Left lung (tissue), 10 donors: ENCODE data around the gene PSMB3. TPM values are rescaled to one million over a fixed set of nuclear protein-coding genes. Genes with fewer than 3 reads are reported as not detected.

Experiments
- ATAC-seq: fragments of 200-7000 bp; cut with Tn5 transposase; one replicate; pipeline ENCODE4 v1.9.1; 2020; ENCODE audit warnings: moderate library complexity
- DNase-seq, 4 donors: peaks; one replicate each; pipeline ENCODE4 v3.0.0-alpha.2; 2013 to 2020
- H3K27ac ChIP-seq, 2 donors: fragments of 200-600 bp; sonication (generic) in 1 of 2; one replicate each; pipeline versions ENCODE4 v1.5.0 to v1.8.0; 2020 to 2021
- H3K27me3 ChIP-seq, 2 donors: fragments of 200-600 bp; sonication (generic) in 1 of 2; one replicate each; pipeline versions ENCODE4 v1.5.0 to v1.8.0; 2020 to 2021
- H3K36me3 ChIP-seq, 2 donors: fragments of 200-600 bp; sonication (generic) in 1 of 2; one replicate each; pipeline versions ENCODE4 v1.5.0 to v1.8.0; 2020 to 2021
- H3K4me1 ChIP-seq, 2 donors: fragments of 200-600 bp; one replicate each; pipeline ENCODE4 v1.8.0; 2021
- H3K4me3 ChIP-seq, 2 donors: fragments of 200-600 bp; sonication (generic) in 1 of 2; one replicate each; pipeline versions ENCODE4 v1.5.0 to v1.8.0; 2020 to 2021; ENCODE audit warnings: mild to moderate bottlenecking in 1 of 2
- H3K9me3 ChIP-seq, 2 donors: fragments of 200-600 bp; sonication (generic) in 1 of 2; one replicate each; pipeline versions ENCODE4 v1.5.0 to v1.8.0; 2020 to 2021
- CTCF ChIP-seq, 2 donors: fragments of 200-600 bp; sonication (generic) in 1 of 2; IDR thresholded peaks; one replicate each; pipeline versions ENCODE4 v1.5.0 to v1.8.0; 2021; ENCODE audit warnings: antibody characterized with exemption in 2 of 2
- intact Hi-C, 2 donors: fragments of 100-400 bp; cut with DNase I; formaldehyde crosslinking; loops; one replicate each; pipeline versions ENCODE4 v1.11.2 to v1.14.2; 2022
- polyA plus RNA-seq, 6 donors: library from polyadenylated mRNA; unstranded; fragments of 120-200 nt; gene quantifications; one replicate each; pipeline ENCODE4 v1.2.1, GENCODE V29; 2013; ENCODE audit not compliant: insufficient read length in 6 of 6
- total RNA-seq, 2 donors: library from RNA; stranded (reverse); fragmentation: NEBNext Ultra II Directional; extraction: Animal tissue kit (Norgen Biotek cat#: 25700); gene quantifications; one replicate each; pipeline ENCODE4 v1.2.1, GENCODE V29; 2021
- donor health status: DM: no; HTN: yes; CAD: no.
- donor health status: DM: no; HTN: no; CAD: no.

PSMB3 gene
- total and polyA plus RNA-seq, 8 donors: 84.9 to 191 (median 90.7) TPM

- peak overlapping the region in 1 of 2 donors; percentile 74 for H3K4me3 ChIP-seq
- TF ChIP-seq CTCF (IDR thresholded peaks at IDR 0.05): no peak
- no peaks in the 10 kb centered on the region for H3K27me3 ChIP-seq
- peaks cover 18 to 56% of the 10 kb centered on the region in 2 donors for H3K4me1 ChIP-seq
- peak overlapping the region in 1 of 2 donors; percentile 80 for H3K27ac ChIP-seq
- DNase-seq: peak in 1 of 4 donors; percentile 59
- intact Hi-C loops: no loop called here
- peaks cover 0 to 24% of the 10 kb centered on the region in 2 donors for H3K36me3 ChIP-seq
- ATAC-seq: no peak
- H3K9me3 ChIP-seq: no peaks in the 10 kb centered on the region
Measured at GRCh38 chr17:38731526-38732294, 20.8 kb upstream of the PSMB3 start.

GRCh38 chr17:38732376-38733281, 19.9 kb upstream of the PSMB3 start:
- H3K27ac ChIP-seq: peak overlapping the region in 1 of 2 donors; percentile 80
- no peak for DNase-seq
- no peak overlapping the region for H3K4me3 ChIP-seq
- H3K9me3 ChIP-seq: no peaks in the 10 kb centered on the region
- peaks cover 0 to 30% of the 10 kb centered on the region in 2 donors for H3K36me3 ChIP-seq
- peak; percentile 6 for ATAC-seq
- H3K4me1 ChIP-seq: peaks cover 18 to 51% of the 10 kb centered on the region in 2 donors
- intact Hi-C loops: no loop called here
- TF ChIP-seq CTCF (IDR thresholded peaks at IDR 0.05): no peak
- no peaks in the 10 kb centered on the region for H3K27me3 ChIP-seq

GRCh38 chr17:38733282-38733981, 19.1 kb upstream of the PSMB3 start:
- Histone ChIP-seq H3K4me1 (peaks cover 18 to 43% of the 10 kb centered on the region in 2 donors), H3K36me3 (peaks cover 0 to 38% of the 10 kb centered on the region in 2 donors), H3K27me3 (no peaks in the 10 kb centered on the region), H3K9me3 (no peaks in the 10 kb centered on the region), H3K4me3 (no peak overlapping the region), H3K27ac (no peak overlapping the region)
- DNase-seq (no peak), ATAC-seq (no peak)
- intact Hi-C loops: no loop called here
- TF ChIP-seq CTCF (IDR thresholded peaks at IDR 0.05): no peak

GRCh38 chr17:38733982-38734973, 18.3 kb upstream of the PSMB3 start:
- DNase-seq: no peak
- intact Hi-C loops: no loop called here
- H3K27ac ChIP-seq: no peak overlapping the region

More at GRCh38 chr17:38733982-38734973, 18.3 kb upstream of the PSMB3 start:
- Histone ChIP-seq H3K36me3 (peaks cover 0 to 46% of the 10 kb centered on the region in 2 donors), H3K4me3 (no peak overlapping the region), H3K9me3 (no peaks in the 10 kb centered on the region), H3K27me3 (no peaks in the 10 kb centered on the region), H3K4me1 (peaks cover 18 to 35% of the 10 kb centered on the region in 2 donors)
- TF ChIP-seq CTCF (IDR thresholded peaks at IDR 0.05): no peak
- no peak for ATAC-seq
